Psoas muscle (tissue), 8 donors: ENCODE results near the gene RIMBP2. TPM values are rescaled to one million over a fixed set of nuclear protein-coding genes. Genes with fewer than 3 reads are reported as not detected.

Experiments used
- ATAC-seq, 4 donors: fragments of 200-7000 bp; cut with Tn5 transposase; one replicate each; pipeline ENCODE4 v1.9.1; 2020; ENCODE audit warnings: moderate library complexity in 3 of 4, mild to moderate bottlenecking in 2 of 4
- DNase-seq, 2 donors: peaks; one replicate each; pipeline ENCODE4 v3.0.0-alpha.2; 2020
- H3K27ac ChIP-seq: fragments of 200-600 bp; one replicate; pipeline ENCODE4 v1.8.0; 2022
- H3K27me3 ChIP-seq, 3 donors: fragments of 200-600 bp in 1 of 3; one replicate each; pipeline versions ENCODE4 v1.6.1 to v1.8.0; 2013 to 2022; ENCODE audit warnings: low read length in 2 of 3, mild to moderate bottlenecking in 2 of 3, moderate library complexity in 1 of 3; ENCODE audit not compliant: insufficient read depth in 3 of 3
- H3K36me3 ChIP-seq, 2 donors: fragments of 200-600 bp in 1 of 2; one replicate each; pipeline versions ENCODE4 v1.6.1 to v1.8.0; 2013 to 2022; ENCODE audit warnings: low read depth in 1 of 2, mild to moderate bottlenecking in 1 of 2, moderate library complexity in 1 of 2; ENCODE audit not compliant: insufficient read depth in 1 of 2
- H3K4me1 ChIP-seq: fragments of 200-600 bp; one replicate; pipeline ENCODE4 v1.8.0; 2022
- H3K4me3 ChIP-seq: fragments of 200-600 bp; one replicate; pipeline ENCODE4 v1.8.0; 2022; ENCODE audit warnings: mild to moderate bottlenecking
- H3K9me3 ChIP-seq: fragments of 200-600 bp; one replicate; pipeline ENCODE4 v1.8.0; 2022
- CTCF ChIP-seq: fragments of 200-600 bp; IDR thresholded peaks from one replicate; pipeline ENCODE4 v1.8.0; 2022; ENCODE audit warnings: antibody characterized with exemption
- whole genome bisulfite sequencing, 3 donors: extraction: QIAGEN DNeasy Blood & Tissue Kit; methylation state at CpG; one replicate each; pipeline versions ENCODE4 v1.1.6 to v1.1.7; 2013; 5-methylcytosine and 5-hydroxymethylcytosine counted together
- intact Hi-C, 2 donors: fragments of 100-400 bp; cut with DNase I; formaldehyde crosslinking; loops; one replicate each; pipeline versions ENCODE4 v1.11.0 to v1.14.2; 2022
- polyA plus RNA-seq, 3 donors: library from polyadenylated mRNA; stranded (reverse); fragments of 200-250 nt; gene quantifications; one replicate each; pipeline ENCODE4 v1.2.3, GENCODE V29; 2013
- total RNA-seq, 4 donors: library from RNA; stranded (reverse); fragmentation: NEBNext Ultra II Directional in 2 of 4; extraction: Animal tissue kit (Norgen Biotek cat#: 25700) in 2 of 4; gene quantifications; one replicate each; pipeline versions ENCODE4 v1.2.1 to v1.2.4, GENCODE V29; 2021 to 2023
- donor health status: healthy with polysubstance abuse.
- donor health status: DM: no; HTN: no; CAD: no; lungs with moderate emphysema.
- donor health status: Bipolar disorder and iron deficiency.
- donor health status: healthy.
- donor health status: DM: yes; HTN: yes; CAD: no.
- donor health status: DM: no; HTN: no; CAD: no.
- donor health status: DM: no; HTN: no; CAD: no.
- donor health status: DM: yes; HTN: yes; CAD: no.

The RIMBP2 gene
- total and polyA plus RNA-seq, 7 donors: 0.05 to 1.2 (median 0.21) TPM

DNA sequence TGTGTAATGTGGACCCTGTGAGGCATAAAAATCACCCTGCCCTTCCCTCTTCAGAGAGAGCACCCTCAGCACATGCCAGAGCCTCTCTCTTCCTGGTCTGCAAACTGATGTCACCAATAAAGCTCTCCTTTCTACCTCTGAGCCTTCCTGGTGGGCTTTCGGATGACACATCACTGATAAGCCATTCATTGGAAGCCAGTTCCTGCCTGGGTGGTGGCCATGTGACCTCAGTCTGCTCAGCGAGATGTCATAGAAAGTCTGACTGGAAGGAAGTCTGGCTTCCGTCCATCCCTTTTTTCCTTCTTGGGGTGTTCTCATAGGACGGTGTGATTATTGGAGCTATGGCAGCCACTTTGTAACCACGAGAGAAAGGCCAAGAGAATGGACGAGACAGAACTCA is 282.7 kb downstream of the RIMBP2 start:
- H3K27ac ChIP-seq: no peak overlapping the region
- H3K27me3 ChIP-seq: no peaks in the 10 kb centered on the region
- intact Hi-C loops: no loop called here
- TF ChIP-seq CTCF: no peak
- no peaks in the 10 kb centered on the region for H3K4me1 ChIP-seq
- no peak for ATAC-seq
- no peak overlapping the region for H3K4me3 ChIP-seq
- no peaks in the 10 kb centered on the region for H3K9me3 ChIP-seq
- DNase-seq: no peak
- H3K36me3 ChIP-seq: no peaks in the 10 kb centered on the region
- 85 to 93% (median 87%) methylated on average over 6 of the region's 6 CpGs for WGBS, 3 donors

- TF ChIP-seq CTCF: no peak
- Histone ChIP-seq H3K9me3 (no peaks in the 10 kb centered on the region), H3K4me1 (no peaks in the 10 kb centered on the region), H3K36me3 (no peaks in the 10 kb centered on the region), H3K27ac (no peak overlapping the region), H3K27me3 (no peaks in the 10 kb centered on the region), H3K4me3 (no peak overlapping the region)
- DNase-seq (no peak), ATAC-seq (no peak)
- WGBS, 3 donors: 89 to 92% (median 90%) methylated on average over 11 of the region's 11 CpGs
- intact Hi-C loops: no loop called here
Measured at GRCh38 chr12:130431176-130431575, 284.9 kb downstream of the RIMBP2 start.

- DNase-seq (no peak), ATAC-seq (no peak)
- intact Hi-C loops: no loop called here
- Histone ChIP-seq H3K4me1 (no peaks in the 10 kb centered on the region), H3K27ac (no peak overlapping the region), H3K27me3 (no peaks in the 10 kb centered on the region), H3K9me3 (no peaks in the 10 kb centered on the region), H3K36me3 (no peaks in the 10 kb centered on the region), H3K4me3 (no peak overlapping the region)
- WGBS, 3 donors: 71 to 73% (median 72%) methylated on average over 24 of the region's 24 CpGs
- TF ChIP-seq CTCF: no peak
Measured at GRCh38 chr12:130429656-130430505, 286.2 kb downstream of the RIMBP2 start.

GRCh38 chr12:130428116-130428515 is 288.0 kb downstream of the RIMBP2 start:
- intact Hi-C loops: no loop called here
- Histone ChIP-seq H3K27ac (no peak overlapping the region), H3K36me3 (no peaks in the 10 kb centered on the region), H3K9me3 (no peaks in the 10 kb centered on the region), H3K4me1 (no peaks in the 10 kb centered on the region), H3K4me3 (no peak overlapping the region), H3K27me3 (no peaks in the 10 kb centered on the region)
- 53 to 69% (median 53%) methylated on average over 15 of the region's 15 CpGs for WGBS, 3 donors
- TF ChIP-seq CTCF: no peak
- DNase-seq (no peak), ATAC-seq (no peak)
